SH-SY5Y (cell line): ENCODE measurements around the gene BACE2.

ENCODE experiments used
- GATA2 ChIP-seq: IDR thresholded peaks from 2 replicates; pipeline ENCODE4 v1.6.1; 2011; ENCODE audit warnings: mild to moderate bottlenecking, low read depth, low read length
- GATA3 ChIP-seq: IDR thresholded peaks from 2 replicates; pipeline ENCODE4 v1.6.1; 2011; ENCODE audit warnings: low read depth, mild to moderate bottlenecking, low read length, moderate library complexity

DNA sequence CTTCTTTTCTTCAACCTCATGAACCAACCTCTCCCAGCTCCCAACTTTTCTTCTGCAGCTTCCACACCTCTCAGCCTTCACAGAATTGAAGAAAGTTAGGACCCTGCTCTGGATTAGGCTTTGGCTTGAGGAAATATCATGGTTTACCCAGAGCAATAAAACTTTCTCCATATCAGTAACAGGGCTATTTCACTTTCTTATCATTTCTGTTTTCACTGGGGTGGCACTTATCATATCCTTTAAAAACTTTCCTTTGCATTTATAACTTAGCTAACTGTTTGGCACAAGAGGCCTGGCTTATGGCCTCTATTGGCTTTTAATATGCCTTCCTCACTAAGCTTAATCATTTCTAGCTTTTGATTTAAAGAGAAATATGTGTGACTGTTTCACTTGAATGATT lies 139.3 kb downstream of the BACE2 start:
- no peak for TF ChIP-seq GATA3
- no peak for TF ChIP-seq GATA2
